GM06990 (cell line): Measurements from ENCODE around the gene RASA2.

ENCODE experiments used
- DNase-seq: peaks from one replicate; pipeline ENCODE4 v3.0.0-alpha.2; 2011; ENCODE audit not compliant: insufficient read length; ENCODE audit errors: extremely low read depth
- H3K27me3 ChIP-seq: replicated peaks from 2 replicates; pipeline ENCODE4 v1.6.0; 2011; ENCODE audit warnings: low read length; ENCODE audit not compliant: control insufficient read depth, insufficient read depth
- H3K36me3 ChIP-seq: 2 replicates; pipeline ENCODE4 v1.5.1; 2011; ENCODE audit warnings: low read length; ENCODE audit not compliant: control insufficient read depth, insufficient read depth
- H3K4me3 ChIP-seq: replicated peaks from 2 replicates; pipeline ENCODE4 v1.5.1; 2011; ENCODE audit warnings: low read depth, mild to moderate bottlenecking, control low read depth, low read length
- CTCF ChIP-seq: IDR thresholded peaks from 2 replicates; pipeline ENCODE4 v1.5.1; 2011; ENCODE audit warnings: low read length, control low read depth, mild to moderate bottlenecking, inconsistent platforms; ENCODE audit not compliant: insufficient read depth, poor library complexity, severe bottlenecking

Gene RASA2

GRCh38 chr3:141459008-141459407 lies 27.8 kb upstream of the RASA2 start:
- TF ChIP-seq CTCF = no peak
- no peak for DNase-seq
- no peaks in the 10 kb centered on the region for H3K27me3 ChIP-seq

GRCh38 chr3:141460097-141460704 lies 26.6 kb upstream of the RASA2 start:
- H3K36me3 ChIP-seq = no peaks in the 10 kb centered on the region
- DNase-seq = peak; percentile 35
- H3K4me3 ChIP-seq = no peak overlapping the region
- H3K27me3 ChIP-seq = no peaks in the 10 kb centered on the region
- peak; percentile 82 for TF ChIP-seq CTCF

More at GRCh38 chr3:141459008-141459407, 27.8 kb upstream of the RASA2 start:
- Histone ChIP-seq H3K4me3 (no peak overlapping the region), H3K36me3 (no peaks in the 10 kb centered on the region)

- no peak for DNase-seq
- H3K4me3 ChIP-seq = no peak overlapping the region
- no peaks in the 10 kb centered on the region for H3K27me3 ChIP-seq
- no peak for TF ChIP-seq CTCF
- no peaks in the 10 kb centered on the region for H3K36me3 ChIP-seq
Measured at GRCh38 chr3:141462176-141462859, 24.5 kb upstream of the RASA2 start.

GRCh38 chr3:141465221-141465620 lies 21.6 kb upstream of the RASA2 start:
- Histone ChIP-seq H3K27me3 (no peaks in the 10 kb centered on the region), H3K4me3 (no peak overlapping the region), H3K36me3 (no peaks in the 10 kb centered on the region)
- DNase-seq = no peak
- no peak for TF ChIP-seq CTCF

- no peak for DNase-seq
- H3K27me3 ChIP-seq = no peaks in the 10 kb centered on the region
- no peaks in the 10 kb centered on the region for H3K36me3 ChIP-seq
- TF ChIP-seq CTCF = no peak
- H3K4me3 ChIP-seq = no peak overlapping the region
Measured at GRCh38 chr3:141466633-141467169, 20.1 kb upstream of the RASA2 start.
